ENCODE measurements around the gene SYNCRIP. TPM values are rescaled to one million over a fixed set of nuclear protein-coding genes. Genes with fewer than 3 reads are reported as not detected.
"Not testable (repeated sequence)": the region's sequence is repeated elsewhere in the genome, so short reads cannot be mapped to it uniquely, and the experiment has no call there.

Gene SYNCRIP
- polyA plus RNA-seq, 3 donors = 155 to 201 (median 177) TPM

DNA sequence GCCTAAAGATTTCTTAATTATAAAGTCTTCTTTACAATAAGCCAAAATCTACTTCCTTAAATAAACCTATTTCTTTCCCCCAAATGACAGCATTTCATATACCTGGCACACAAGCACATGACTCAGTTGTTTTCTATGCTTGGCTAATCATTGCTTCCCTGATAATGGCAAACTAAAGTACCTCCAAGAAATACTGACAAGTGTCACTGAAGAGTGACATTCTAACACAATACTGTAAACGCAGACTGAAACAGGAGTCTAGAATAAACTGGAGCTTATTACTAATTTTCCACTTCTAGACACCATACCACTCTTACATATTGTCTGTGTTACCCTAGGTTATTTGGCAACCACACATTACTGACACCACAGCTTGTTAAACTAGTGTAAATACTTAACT is 14.3 kb downstream of the SYNCRIP start:
- DNase-seq (ENCODE audit: extremely low read depth in 1 of 11, low read depth in 9 of 11, low spot score in 4 of 11) = no peak

DNA sequence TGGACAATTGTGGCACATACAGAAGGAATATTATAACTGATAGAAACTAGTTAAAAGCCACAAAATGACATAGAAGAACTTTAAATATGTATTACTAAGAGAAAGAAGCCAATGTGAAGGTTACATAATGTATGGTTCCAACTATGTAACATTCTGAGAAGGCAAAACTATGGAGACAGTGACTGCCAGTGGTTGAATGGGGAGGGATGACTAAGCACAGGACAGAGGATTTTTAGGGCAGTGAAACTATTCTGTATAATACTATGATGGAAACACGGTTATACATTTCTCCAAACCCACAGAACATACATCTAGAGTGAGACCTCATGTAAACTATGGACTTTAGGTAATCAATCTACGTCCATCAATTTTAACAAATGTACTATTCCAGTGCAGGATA is 22.4 kb downstream of the SYNCRIP start:
- DNase-seq (ENCODE audit: extremely low read depth in 1 of 11, low read depth in 9 of 11, low spot score in 4 of 11) = no peak

DNA sequence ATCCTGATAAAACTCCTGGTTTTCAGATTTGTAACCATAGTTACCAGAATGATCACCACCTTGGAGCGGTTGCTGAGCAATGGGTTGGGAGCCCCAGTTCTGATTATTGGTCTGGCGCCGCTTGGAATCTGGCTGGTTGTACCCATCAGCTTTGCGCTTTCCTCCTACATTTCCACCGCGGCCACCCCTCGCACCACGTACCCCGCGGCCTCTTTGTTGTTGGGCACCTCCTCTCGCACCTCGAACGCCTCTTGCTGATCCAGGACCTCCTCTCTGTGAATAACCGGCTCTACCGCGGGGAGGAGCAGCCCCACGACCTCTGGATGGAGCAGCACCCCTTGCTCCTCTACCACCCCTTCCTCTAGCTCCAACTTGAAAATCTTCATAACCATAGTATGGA is 27.9 kb downstream of the SYNCRIP start:
- no peak for DNase-seq (ENCODE audit: extremely low read depth in 1 of 11, low read depth in 9 of 11, low spot score in 4 of 11)

DNA sequence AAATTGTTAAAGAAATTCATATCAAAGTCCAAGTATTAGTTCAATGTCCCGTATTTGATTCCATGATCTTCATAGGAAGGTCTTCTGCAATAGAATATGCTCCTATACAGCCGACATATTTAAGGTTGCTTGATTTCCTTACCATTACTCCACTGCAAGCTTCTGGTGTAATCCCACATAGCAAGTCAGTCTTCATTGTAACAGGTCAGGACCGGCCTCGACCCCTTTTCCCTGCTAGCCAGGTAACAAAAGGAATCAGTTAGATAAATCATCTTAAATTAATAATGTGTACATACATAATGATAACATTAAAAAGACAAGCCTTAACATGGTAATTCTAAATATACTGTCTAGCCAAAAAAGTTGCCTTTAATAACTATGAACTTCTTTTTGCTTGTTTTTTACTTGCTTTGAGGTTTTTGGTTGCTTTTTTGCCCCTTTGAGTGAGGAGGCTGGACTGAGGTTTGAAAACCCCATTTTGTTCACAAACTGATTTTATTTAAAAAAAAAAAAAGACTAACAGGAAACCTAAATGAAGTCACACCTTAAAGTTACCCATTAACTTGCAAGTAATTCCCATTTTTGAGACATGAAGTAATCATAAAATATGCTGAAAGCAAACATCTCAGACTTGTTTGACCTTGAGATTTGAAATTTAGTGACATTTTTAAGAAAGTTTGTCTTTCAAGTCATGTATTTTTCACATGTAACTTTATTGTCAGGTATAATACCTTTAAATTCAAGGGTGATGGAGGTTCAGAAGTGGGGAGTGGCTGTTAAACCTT is 29.8 kb downstream of the SYNCRIP start:
- peak in 1 of 11 donors; percentile 14 for DNase-seq (ENCODE audit: extremely low read depth in 1 of 11, low read depth in 9 of 11, low spot score in 4 of 11)

DNA sequence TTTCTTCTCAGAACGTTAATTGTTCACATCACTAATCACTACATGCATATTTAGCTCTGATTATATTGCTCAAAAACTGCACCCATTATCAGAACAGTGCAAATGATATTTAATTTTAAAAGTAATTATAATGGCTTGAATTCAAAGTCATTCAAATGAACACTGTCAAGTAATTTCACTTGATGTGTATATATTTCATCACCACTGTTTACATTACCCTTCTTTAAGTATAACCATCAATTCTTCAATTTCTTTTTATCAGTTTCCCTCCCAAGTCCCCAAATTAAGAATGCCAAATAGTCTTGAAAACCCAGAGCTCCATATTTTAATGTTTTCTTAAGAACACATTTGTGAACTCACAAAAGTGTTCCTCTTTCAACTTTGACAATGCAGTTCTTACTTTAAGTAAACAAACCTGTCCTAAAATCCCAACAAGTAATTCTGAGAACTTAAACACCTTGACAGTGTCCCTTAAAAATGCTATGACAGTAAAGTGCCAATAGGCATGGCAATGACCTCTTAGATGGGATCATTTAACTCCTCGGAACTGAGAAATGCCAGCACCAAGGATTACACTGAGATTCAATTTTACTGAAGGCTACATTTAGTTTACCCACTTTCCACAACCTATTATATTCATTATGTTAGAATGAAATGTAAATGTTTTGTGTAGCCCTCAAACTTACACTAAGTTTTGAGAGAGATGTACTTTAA is 32.3 kb downstream of the SYNCRIP start:
- DNase-seq (ENCODE audit: extremely low read depth in 1 of 11, low read depth in 9 of 11, low spot score in 4 of 11) = no peak

DNA sequence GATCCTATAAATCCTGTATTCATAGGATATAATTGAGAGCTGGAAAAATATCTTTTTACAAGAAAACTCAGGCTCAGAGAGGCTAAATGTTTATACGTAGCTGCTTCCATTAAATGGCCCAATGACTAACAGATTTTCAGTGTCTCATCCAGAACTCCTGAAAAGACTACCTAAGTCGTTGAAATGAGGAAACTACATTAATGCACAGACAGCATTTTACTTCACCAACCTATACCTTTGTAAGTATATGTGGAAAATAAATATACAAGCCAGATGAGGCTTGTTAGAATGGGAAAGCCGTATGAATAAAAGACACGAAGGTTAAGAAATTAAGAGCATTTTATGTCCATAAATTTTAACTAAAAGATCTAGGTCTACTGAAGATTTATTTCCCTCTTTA is 40.6 kb downstream of the SYNCRIP start:
- DNase-seq (ENCODE audit: extremely low read depth in 1 of 11, low read depth in 9 of 11, low spot score in 4 of 11) = no peak

DNA sequence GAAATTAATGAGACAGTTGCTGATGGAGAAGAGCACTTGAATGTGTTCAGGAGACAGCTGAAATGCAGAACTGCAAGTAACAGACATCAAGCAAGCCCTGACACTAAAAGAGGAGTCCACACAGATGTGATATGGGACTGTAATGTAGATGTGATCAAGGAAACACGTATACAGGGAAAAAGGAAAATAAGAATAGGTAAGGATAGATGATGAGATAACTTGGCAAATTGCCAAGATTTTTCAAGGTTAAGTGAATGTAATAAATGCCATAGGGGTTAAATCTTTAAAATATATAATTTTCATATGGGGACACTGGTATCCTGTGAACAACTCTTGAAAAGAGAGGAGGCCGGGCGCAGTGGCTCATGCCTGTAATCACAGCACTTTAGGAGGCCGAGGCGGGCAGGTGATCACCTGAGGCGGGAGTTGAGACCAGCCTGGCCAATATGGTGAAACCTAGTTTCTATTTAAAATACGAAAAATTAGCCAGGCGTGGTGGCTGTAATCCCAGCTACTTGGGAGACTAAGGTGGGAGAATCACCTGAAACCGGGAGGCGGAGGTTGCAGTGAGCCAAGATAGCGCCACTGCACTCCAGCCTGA is 41.9 kb downstream of the SYNCRIP start:
- no peak for DNase-seq (ENCODE audit: extremely low read depth in 1 of 11, low read depth in 9 of 11, low spot score in 4 of 11)

DNA sequence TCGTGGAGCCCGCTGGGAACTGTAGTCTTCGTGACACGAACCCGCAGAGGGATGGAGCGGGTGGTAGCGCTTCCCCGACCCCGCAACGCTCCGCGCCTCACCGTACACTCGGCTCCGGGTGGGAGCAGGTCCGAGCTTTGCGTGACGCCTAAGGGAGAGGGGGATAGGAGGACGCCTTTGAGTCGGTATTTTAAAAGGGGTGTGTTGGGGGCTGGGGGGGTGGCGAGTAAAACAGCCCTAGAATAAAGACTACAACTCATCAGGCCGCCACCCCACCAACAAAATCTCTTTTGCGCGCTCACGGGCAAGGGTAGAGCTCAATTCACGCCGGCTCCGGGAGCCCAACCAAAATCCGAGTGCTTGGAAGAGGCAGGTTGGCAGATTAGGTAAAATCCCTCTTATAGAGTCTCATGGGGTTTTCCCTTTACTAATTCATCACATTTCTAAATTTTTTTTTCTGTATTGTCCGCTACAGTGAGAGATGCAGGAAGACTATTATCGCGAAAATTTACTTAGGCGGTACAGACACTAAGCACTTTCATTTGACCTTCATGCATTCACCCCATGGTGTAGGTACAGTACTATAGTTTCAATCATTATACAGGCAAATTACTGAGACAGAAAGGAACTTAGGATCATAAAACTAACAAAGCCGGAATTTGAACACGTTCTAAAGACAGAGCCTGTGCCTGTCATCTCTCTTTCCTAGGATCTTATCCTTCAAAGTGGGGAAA is 48.3 kb downstream of the SYNCRIP start:
- peak in 2 of 11 donors; percentile 12 to 25 for DNase-seq (ENCODE audit: extremely low read depth in 1 of 11, low read depth in 9 of 11, low spot score in 4 of 11)

DNA sequence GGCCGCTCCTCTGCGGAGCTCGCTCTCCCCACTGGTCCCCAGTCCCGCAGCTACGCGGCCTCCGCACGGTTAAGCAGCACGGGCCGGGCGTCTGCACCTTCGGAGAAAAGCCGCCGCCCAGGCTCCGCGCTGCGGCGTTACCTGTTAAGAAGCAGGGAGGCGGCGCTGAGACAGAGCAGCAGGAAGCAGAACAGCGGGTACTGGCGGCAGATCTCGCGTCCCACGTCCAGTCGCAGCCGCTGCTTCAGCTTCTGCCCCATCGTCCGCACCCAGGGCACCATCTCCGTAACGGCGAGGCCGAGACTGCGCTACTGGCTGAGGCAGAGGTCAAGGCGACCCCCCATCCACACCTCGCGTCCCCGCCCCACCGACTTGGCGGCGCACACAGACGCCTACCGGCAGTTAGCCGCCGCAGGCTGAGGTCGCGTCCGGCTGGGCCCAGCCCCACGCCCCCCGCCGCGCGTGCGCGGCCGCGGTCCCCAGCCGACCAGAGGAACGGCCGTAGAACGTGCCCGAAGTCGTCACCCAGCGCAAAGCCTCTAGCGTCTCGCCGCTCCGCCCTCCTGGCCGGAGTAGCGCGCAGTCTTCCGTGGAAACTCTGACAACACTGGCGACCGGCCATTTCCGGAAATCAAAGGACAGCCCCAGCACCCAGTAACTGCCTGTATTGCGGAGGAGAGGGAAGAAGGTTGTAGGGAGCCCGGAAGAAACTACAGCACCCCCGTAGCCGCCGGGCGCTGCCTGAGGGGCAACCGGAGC is 49.1 kb downstream of the SYNCRIP start, which contains the start of gene SNX14:
TSS of gene SNX14 (minus strand) at position 421 of the 759 bp plus-strand sequence. CDS start at position 281, 140 bp downstream.
- DNase-seq (ENCODE audit: extremely low read depth in 1 of 11, low read depth in 9 of 11, low spot score in 4 of 11) = peak; percentile 81 to 93 (median 88)

DNA sequence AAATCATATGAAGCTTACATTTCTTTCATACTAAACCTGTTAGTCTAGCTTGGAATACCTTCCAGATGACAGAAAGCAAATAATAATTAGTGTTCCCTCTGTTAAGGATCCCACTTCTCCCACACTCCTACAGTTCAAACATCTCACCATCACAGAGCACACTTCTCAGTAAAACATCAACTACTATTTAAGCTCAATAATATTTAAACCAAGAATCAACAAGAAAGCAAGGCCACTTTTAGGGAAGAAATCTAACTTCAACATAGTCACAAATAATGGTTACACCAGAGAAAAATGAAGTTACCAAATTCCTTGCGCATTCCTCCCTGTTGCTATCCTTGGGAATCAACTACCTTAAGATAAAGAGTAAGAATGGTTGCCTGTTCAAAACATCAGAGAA is 50.7 kb downstream of the SYNCRIP start:
- DNase-seq (ENCODE audit: extremely low read depth in 1 of 11, low read depth in 9 of 11, low spot score in 4 of 11) = no peak

DNA sequence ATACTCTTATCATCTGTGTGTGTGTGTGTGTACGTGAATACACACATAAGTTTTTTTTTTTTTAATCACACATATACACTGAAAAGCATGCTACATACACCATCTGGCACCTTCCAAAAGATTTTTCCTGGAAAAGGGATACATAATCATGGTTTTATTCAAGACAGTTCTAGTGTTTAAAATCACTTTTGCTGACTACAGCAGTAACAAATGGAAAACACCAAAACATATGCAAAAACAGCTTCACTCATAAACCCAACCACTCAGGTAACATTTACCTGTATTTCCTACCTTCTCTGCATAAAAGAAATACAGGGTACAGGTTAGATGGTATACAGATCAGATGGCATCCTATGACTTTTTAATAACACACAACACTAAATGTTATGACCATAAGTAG is 51.5 kb downstream of the SYNCRIP start:
- DNase-seq (ENCODE audit: extremely low read depth in 1 of 11, low read depth in 9 of 11, low spot score in 4 of 11) = no peak

DNA sequence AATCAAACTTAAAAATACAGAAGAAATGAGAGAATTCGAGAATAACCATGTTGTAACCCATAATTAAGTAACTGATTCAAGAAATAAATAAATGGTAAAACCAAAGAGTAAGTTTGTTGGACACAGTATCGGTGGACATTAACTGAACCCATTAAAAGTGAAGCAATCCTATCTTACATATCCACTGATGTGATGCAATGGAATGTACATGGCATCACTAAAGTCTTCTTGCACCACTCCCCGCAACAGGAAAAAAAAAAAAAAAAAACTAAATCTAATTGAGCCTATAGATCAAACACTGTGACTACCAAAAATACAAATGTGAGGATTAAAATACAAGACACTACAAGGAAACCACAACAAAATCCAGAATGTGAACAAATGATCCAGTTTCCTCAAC is 56.9 kb downstream of the SYNCRIP start:
- DNase-seq (ENCODE audit: extremely low read depth in 1 of 11, low read depth in 9 of 11, low spot score in 4 of 11) = no peak

DNA sequence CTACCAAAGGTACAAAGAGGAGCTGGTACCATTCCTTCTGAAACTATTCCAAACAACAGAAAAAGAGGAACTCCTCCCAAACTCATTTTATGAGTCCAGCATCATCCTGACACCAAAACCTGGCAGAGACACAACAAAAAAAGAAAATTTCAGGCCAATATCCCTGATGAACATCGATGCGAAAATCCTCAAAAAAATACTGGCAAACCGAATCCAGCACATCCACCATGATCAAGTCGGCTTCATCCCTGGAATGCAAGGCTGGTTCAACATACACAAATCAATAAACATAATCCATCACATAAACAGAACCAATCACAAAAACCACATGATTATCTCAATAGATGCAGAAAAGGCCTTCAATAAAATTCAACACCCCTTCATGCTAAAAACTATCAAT is 59.9 kb downstream of the SYNCRIP start:
- not testable (repeated sequence) for DNase-seq (ENCODE audit: extremely low read depth in 1 of 11, low read depth in 9 of 11, low spot score in 4 of 11)

DNA sequence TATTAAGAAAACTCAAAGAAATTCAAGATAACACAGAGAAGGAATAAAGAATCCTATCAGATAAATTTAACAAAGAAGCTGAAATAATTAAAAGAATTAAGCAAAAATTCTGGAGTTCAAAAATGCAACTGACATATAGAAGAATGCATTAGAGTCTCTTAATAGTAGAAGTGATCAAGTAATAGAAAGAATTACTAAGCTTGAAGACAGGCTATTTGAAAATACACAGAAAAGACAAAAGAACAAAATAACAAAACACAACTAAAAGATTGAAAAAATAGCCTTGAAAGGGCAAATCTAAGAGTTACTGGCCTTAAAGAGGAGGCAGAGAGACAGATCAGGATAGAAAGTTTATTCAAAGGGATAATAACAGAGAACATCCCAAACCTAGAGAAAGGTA is 61.1 kb downstream of the SYNCRIP start:
- DNase-seq (ENCODE audit: extremely low read depth in 1 of 11, low read depth in 9 of 11, low spot score in 4 of 11) = no peak

DNA sequence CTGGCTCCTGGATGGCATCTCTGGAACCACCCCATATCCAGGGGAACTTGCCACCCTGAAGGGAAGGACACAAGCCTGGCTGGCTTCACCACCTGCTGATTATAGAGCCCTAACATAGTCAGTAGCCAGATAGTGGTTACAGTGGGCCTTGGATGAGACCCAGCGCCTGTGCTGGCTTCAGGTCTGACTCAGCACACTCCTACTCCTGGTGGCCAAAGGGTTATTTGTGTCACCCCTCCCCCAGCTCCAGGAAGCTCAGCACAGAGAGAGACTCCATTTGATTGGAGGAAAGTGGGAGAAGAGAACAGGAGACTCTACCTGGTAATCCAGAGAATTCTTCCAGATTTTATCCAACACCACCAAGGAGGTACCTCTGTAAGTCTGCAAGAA is 61.8 kb downstream of the SYNCRIP start:
- no peak for DNase-seq (ENCODE audit: extremely low read depth in 1 of 11, low read depth in 9 of 11, low spot score in 4 of 11)

DNA sequence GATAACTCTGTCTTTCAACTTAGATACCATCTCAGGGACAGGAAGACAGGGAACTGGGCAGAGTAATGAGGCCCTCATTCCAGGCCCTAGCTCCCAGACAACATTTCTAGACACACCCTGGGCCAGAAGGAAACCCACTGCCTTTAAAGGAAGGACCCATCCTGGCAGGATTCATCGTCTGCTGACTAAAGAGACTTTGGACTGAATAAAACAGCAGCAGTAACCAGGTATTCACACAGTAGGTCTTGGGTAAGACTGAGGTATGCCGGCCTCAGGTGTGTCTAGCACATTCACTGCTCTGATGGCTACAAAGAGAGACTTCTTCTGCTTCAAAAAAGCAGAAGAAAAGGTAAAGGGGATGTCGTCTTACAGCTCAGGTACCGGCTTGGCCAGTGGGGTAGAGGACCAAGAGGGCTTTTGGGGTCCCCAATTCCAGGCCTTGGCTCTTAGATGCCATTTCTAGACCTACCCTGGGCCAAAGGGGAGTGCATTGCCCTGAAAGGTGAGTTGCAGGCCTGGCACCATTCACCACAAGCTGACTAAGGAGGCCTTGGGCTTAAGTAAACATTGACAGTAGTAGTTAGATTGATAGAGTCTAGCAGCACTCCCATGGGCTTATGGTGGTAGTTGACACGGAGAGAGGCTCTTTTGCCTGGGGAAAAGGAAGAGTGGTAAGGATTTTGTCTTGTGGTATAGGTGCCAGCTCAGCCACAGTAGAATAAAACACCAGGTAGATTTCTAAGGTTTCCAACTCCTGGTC is 62.4 kb downstream of the SYNCRIP start:
- DNase-seq (ENCODE audit: extremely low read depth in 1 of 11, low read depth in 9 of 11, low spot score in 4 of 11) = no peak

DNA sequence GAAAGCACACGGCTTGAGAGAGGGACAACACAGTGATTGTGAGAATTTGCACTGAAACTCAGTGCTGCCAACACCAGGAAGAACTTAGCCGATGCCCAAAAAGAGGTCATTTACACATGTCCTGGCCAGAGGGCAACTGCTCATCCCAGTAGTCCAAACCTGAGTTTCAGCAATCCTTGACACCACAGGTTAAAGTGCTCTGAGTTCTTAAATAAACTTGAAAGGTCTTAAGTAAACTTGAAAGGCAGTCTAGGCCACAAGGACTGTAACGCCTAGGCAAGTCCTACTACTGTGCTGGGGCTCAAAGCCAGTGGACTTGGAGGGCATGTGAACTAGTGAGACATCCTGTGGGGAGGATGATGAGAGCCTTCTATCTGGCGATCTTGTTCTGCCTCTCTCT is 63.1 kb downstream of the SYNCRIP start:
- DNase-seq (ENCODE audit: extremely low read depth in 1 of 11, low read depth in 9 of 11, low spot score in 4 of 11) = no peak

DNA sequence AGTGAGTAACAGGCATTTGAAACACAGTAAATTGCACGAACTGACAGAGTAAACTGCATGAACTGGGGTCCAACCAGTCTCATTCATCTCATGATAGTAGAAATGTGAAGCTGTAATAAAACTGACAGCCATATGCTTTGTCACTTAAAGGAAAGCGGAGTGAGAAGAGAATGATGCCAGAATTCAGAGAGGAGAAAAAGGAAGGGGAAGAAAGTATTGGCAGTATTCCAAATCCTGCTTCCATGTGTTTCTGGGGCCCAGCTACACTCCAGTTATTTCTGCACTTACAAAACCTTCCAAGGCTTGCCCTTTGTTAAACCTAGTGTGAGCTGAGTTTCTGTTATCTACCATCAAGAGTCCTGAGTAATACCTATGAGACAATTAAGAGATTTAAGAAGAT is 66.2 kb downstream of the SYNCRIP start:
- DNase-seq (ENCODE audit: extremely low read depth in 1 of 11, low read depth in 9 of 11, low spot score in 4 of 11) = peak in 2 of 11 donors; percentile 3 to 4
